ENCODE data around the gene CPAMD8. TPM values are rescaled to one million over a fixed set of nuclear protein-coding genes. Genes with fewer than 3 reads are reported as not detected.

Gene CPAMD8
- total and polyA plus RNA-seq, 9 of the 15 experiments (the other 6 are each of a cell fraction or from before 2014, with no cell fraction given) = 0.20 to 2.1 (median 1.3) TPM

- TF ChIP-seq ZNF274 (IDR thresholded peaks at IDR 0.05; ENCODE audit: borderline replicate concordance, low read depth, low read length) = no peak
- no peak for TF ChIP-seq ZNF384 (IDR thresholded peaks at IDR 0.05; ENCODE audit: low read depth, low read length)
Observed at GRCh38 chr19:17011485-17011884, 15.1 kb downstream of the CPAMD8 start (continued).

- H3K4me1 ChIP-seq (replicated peaks in 1 of 2; ENCODE audit: control insufficient read depth in 2 of 2, insufficient read depth in 2 of 2, low read length in 2 of 2) = no peaks in the 10 kb centered on the region; a peak in 1 of 5 replicates
- FAIRE-seq = no peak
- no peak overlapping the region for H2AFZ ChIP-seq (ENCODE audit: low read depth, low read length)
- BruUV-seq (replicated peaks) = no TSS peak
- no peaks in the 10 kb centered on the region for H4K20me1 ChIP-seq (replicated peaks; ENCODE audit: control insufficient read depth, insufficient read depth, low read length)
- CTCF ChIA-PET (ENCODE audit: low intra/inter-chr PET ratio) = interaction anchor here (0.6 kb wide), 1 partner anchor 35 kb away, joined by 3 read pairs; no protein-coding TSS in a partner anchor
- no peak for TF ChIP-seq NCOA1 (IDR thresholded peaks at IDR 0.05; ENCODE audit: low read depth)
- peak; percentile 89 for TF ChIP-seq ZFP36 (IDR thresholded peaks at IDR 0.05; ENCODE audit: low read depth, low read length, partially characterized antibody)
- TF ChIP-seq SLC30A9 (CRISPR knock-in tag; IDR thresholded peaks at IDR 0.05) = no peak
- 0% methylated on average over 3 of the region's 3 CpGs for WGBS (ENCODE audit: insufficient coverage, low coverage, missing lambda C conversion rate)
- H3K9ac ChIP-seq (ENCODE audit: insufficient read depth in 1 of 2, low read depth in 2 of 2, low read length in 2 of 2) = no peak overlapping the region
- ATAC-seq = no peak
- POLR2A ChIA-PET = no interaction called here
- no peaks in the 10 kb centered on the region for H3K79me2 ChIP-seq (ENCODE audit: control insufficient read depth, insufficient read depth, low read length)
- no peak for DNase-seq (ENCODE audit: extremely low read depth in 1 of 4, low spot score in 3 of 4)
- no peak overlapping the region for H3K4me2 ChIP-seq (ENCODE audit: insufficient read depth, low read length)
- no peak overlapping the region for H3K4me3 ChIP-seq
- no peak overlapping the region for H3K27ac ChIP-seq (ENCODE audit: extremely low read depth, low read depth, low read length)
- intact Hi-C loops (cut with micrococcal nuclease) = no loop called here
- no peaks in the 10 kb centered on the region for H3K9me3 ChIP-seq (replicated peaks; ENCODE audit: control insufficient read depth, insufficient read depth, low read depth, low read length)
- H3K27me3 ChIP-seq (ENCODE audit: control insufficient read depth in 2 of 2, insufficient read depth in 2 of 2, low read length in 2 of 2) = peaks cover 20 to 72% of the 10 kb centered on the region in 2 experiments
- in situ Hi-C loops (cut with MboI) = no loop called here
- no peaks in the 10 kb centered on the region for H3K9me1 ChIP-seq (ENCODE audit: control insufficient read depth, insufficient read depth, low read length)
- H3K36me3 ChIP-seq (ENCODE audit: control insufficient read depth, insufficient read depth, low read length) = no peaks in the 10 kb centered on the region
Observed at GRCh38 chr19:17006579-17006978, 20.0 kb downstream of the CPAMD8 start.

DNA sequence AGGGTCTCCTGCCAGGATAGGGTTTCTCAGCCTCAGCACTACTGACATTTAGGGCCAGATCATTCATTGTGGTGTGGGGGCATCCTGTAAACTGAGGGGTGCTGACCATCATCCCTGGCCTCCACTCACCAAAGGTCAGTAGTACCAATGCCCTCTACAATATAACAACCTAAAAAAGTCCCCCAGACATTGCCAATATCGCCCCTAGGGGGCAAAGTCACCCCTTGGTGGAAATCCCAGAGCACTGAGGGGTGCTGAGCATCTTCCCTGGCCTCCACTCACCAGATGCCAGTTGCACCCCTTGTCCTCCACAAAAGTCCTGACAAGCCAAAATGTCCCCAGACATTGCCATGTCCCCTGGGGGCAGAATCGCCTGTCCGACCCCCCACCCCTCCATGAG lies 21.6 kb downstream of the CPAMD8 start:
- FAIRE-seq (no peak), DNase-seq (ENCODE audit: extremely low read depth in 1 of 4, low spot score in 3 of 4) (no peak), ATAC-seq (no peak; the same call in 2 of the 3 replicates)
- intact Hi-C loops (cut with micrococcal nuclease) = no loop called here
- TF ChIP-seq TEAD1 (CRISPR knock-in tag; IDR thresholded peaks at IDR 0.05) (no peak), CTCF (IDR thresholded peaks at IDR 0.05 in 2 of 3, conservative IDR thresholded peaks at IDR 0.05 in 1 of 3; ENCODE audit: insufficient read depth in 2 of 3, low read depth in 1 of 3, low read length in 3 of 3) (peak; percentile 15 to 29 (median 27); a peak in 2 of 6 replicates), RAD21 (CRISPR knock-in tag; conservative IDR thresholded peaks at IDR 0.05 in 1 of 2, IDR thresholded peaks at IDR 0.05 in 1 of 2) (peak in 1 of 2 experiments; percentile 13; a peak in 1 of 4 replicates)
- Histone ChIP-seq H3K4me2 (ENCODE audit: insufficient read depth, low read length) (no peak overlapping the region), H3K4me3 (no peak overlapping the region), H3K27me3 (ENCODE audit: control insufficient read depth in 2 of 2, insufficient read depth in 2 of 2, low read length in 2 of 2) (peaks cover 20 to 67% of the 10 kb centered on the region in 2 experiments), H2AFZ (ENCODE audit: low read depth, low read length) (no peak overlapping the region), H3K79me2 (ENCODE audit: control insufficient read depth, insufficient read depth, low read length) (no peaks in the 10 kb centered on the region), H3K27ac (ENCODE audit: extremely low read depth, low read depth, low read length) (no peak overlapping the region), H3K4me1 (replicated peaks in 1 of 2; ENCODE audit: control insufficient read depth in 2 of 2, insufficient read depth in 2 of 2, low read length in 2 of 2) (no peaks in the 10 kb centered on the region; a peak in 1 of 5 replicates), H3K36me3 (ENCODE audit: control insufficient read depth, insufficient read depth, low read length) (no peaks in the 10 kb centered on the region), H3K9me1 (ENCODE audit: control insufficient read depth, insufficient read depth, low read length) (no peaks in the 10 kb centered on the region), H4K20me1 (replicated peaks; ENCODE audit: control insufficient read depth, insufficient read depth, low read length) (no peaks in the 10 kb centered on the region), H3K9ac (ENCODE audit: insufficient read depth in 1 of 2, low read depth in 2 of 2, low read length in 2 of 2) (no peak overlapping the region), H3K9me3 (replicated peaks; ENCODE audit: control insufficient read depth, insufficient read depth, low read depth, low read length) (no peaks in the 10 kb centered on the region)
- no TSS peak for BruUV-seq (replicated peaks)
- ChIA-PET CTCF (ENCODE audit: low intra/inter-chr PET ratio) (no interaction called here), POLR2A (interaction anchor here (0.6 kb wide), 1 partner anchor 328 kb away, joined by 3 read pairs; no protein-coding TSS in a partner anchor)
- in situ Hi-C loops (cut with MboI) = no loop called here
- 0% methylated on average over 3 of the region's 3 CpGs for WGBS (ENCODE audit: insufficient coverage, low coverage, missing lambda C conversion rate)
